Loucy (cell line): Measurements from ENCODE around the gene ASIC4.

Experiments
- EZH2phosphoT487 ChIP-seq: fragments of 200-600 bp; IDR thresholded peaks from 2 replicates; pipeline ENCODE4 v1.6.1; 2018; ENCODE audit warnings: antibody characterized with exemption, mild to moderate bottlenecking, moderate library complexity, borderline replicate concordance
- TF ChIP-seq, protein P1 (sequence below): fragments of 200-600 bp; sonication (generic); conservative IDR thresholded peaks from 2 replicates; pipeline ENCODE4 v1.5.1; 2014; ENCODE audit warnings: mild to moderate bottlenecking, antibody characterized with exemption, low read length

DNA sequence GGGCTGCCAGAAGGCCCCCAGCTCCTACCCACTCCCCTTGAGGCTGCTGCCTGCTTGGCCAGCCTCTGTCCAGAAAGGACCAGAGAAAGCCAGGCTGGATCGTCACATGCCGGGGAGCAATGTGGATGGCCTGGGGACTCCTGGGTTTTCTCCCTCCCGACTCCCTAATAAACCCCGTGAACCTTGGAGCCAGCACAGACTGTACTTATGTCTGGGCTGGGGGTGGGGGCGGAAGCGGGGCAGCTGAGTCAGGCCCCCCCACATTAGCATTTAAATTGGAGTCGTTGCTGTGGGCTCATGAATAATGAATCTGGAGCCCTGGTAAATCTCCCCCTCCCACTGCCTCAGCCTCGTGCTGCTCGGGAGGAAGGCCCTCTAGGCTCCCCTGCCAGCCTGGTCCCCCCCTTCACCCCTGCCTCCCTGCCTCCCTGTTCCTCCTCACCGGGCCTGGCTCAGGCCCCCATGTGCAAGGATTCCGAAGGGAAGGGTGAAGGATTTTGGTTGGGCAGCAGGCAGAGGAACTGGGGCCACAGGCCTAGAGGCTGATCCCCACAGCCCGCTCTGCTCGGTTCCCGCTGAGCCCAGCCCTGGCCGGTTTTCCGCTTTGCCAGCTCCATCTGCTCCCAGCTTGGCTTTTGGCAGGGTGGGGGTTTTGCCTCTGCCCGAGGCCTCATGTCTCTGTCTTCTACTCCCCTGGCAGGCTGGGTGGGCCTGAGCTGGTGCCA lies 7.3 kb upstream of the ASIC4 start:
- TF ChIP-seq, protein P1, sequence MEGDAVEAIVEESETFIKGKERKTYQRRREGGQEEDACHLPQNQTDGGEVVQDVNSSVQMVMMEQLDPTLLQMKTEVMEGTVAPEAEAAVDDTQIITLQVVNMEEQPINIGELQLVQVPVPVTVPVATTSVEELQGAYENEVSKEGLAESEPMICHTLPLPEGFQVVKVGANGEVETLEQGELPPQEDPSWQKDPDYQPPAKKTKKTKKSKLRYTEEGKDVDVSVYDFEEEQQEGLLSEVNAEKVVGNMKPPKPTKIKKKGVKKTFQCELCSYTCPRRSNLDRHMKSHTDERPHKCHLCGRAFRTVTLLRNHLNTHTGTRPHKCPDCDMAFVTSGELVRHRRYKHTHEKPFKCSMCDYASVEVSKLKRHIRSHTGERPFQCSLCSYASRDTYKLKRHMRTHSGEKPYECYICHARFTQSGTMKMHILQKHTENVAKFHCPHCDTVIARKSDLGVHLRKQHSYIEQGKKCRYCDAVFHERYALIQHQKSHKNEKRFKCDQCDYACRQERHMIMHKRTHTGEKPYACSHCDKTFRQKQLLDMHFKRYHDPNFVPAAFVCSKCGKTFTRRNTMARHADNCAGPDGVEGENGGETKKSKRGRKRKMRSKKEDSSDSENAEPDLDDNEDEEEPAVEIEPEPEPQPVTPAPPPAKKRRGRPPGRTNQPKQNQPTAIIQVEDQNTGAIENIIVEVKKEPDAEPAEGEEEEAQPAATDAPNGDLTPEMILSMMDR, result no peak
- no peak for TF ChIP-seq EZH2phosphoT487
